Measurements from ENCODE around the gene MPIG6B. TPM values are rescaled to one million over a fixed set of nuclear protein-coding genes. Genes with fewer than 3 reads are reported as not detected.
A peak's percentile ranks its signal among the peaks of the same experiment; 100 is the strongest.

The MPIG6B gene
- total and polyA plus RNA-seq, 7 donors: 0.04 to 0.37 (median 0.15) TPM; not detected in 2

- no peaks in the 10 kb centered on the region for H3K4me1 ChIP-seq
- WGBS, 3 donors: 82 to 92% (median 88%) methylated on average over 3 of the region's 3 CpGs
- intact Hi-C loops (cut with DNase I): no loop called here
- ATAC-seq (no peak), DNase-seq (no peak)
- TF ChIP-seq, protein P1, sequence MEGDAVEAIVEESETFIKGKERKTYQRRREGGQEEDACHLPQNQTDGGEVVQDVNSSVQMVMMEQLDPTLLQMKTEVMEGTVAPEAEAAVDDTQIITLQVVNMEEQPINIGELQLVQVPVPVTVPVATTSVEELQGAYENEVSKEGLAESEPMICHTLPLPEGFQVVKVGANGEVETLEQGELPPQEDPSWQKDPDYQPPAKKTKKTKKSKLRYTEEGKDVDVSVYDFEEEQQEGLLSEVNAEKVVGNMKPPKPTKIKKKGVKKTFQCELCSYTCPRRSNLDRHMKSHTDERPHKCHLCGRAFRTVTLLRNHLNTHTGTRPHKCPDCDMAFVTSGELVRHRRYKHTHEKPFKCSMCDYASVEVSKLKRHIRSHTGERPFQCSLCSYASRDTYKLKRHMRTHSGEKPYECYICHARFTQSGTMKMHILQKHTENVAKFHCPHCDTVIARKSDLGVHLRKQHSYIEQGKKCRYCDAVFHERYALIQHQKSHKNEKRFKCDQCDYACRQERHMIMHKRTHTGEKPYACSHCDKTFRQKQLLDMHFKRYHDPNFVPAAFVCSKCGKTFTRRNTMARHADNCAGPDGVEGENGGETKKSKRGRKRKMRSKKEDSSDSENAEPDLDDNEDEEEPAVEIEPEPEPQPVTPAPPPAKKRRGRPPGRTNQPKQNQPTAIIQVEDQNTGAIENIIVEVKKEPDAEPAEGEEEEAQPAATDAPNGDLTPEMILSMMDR (IDR thresholded peaks at IDR 0.05): no peak
- peaks cover 0 to 9% of the 10 kb centered on the region in 2 donors for H3K36me3 ChIP-seq (ENCODE audit: insufficient read depth in 1 of 2, low read depth in 1 of 2)
- H3K27me3 ChIP-seq (ENCODE audit: insufficient read depth in 3 of 3, low read length in 2 of 3): no peaks in the 10 kb centered on the region
- no peaks in the 10 kb centered on the region for H3K9me3 ChIP-seq
- H3K27ac ChIP-seq: no peak overlapping the region
- no peak overlapping the region for H3K4me3 ChIP-seq
Observed at GRCh38 chr6:31722173-31722572, 1.0 kb upstream of the MPIG6B start.

DNA sequence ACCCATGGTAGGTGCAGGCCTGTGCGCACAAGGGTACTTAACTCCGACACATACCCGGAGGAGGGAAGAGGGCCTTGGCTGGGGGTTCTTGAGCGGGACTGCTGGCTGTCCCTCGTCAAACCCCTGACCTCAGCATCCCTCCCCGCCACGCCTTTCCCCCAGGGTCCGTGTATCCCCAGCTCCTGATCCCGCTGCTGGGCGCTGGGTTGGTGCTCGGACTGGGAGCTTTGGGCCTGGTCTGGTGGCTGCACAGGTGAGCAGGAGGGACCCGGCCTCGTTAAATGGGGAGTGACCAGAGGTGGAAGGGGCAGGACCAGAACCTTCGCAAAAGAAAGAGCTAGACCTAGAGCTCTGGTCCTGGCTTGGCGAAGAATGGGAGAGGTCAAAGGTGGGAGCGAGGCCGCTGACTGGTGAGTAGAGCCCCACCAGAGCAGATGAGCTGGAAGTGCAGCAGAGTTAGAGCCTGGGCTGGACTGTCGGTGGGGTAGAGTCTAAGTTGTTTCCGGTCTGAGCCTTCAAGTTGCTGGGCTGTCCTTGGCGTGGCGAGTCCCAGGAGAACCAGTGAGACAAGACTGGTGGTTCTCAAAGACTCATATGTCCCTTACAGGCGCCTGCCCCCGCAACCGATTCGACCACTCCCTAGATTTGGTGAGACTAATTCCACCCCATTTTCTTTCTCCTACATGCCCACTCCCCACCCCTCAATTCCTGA is 963 bp downstream of the MPIG6B start:
- peaks cover 0 to 16% of the 10 kb centered on the region in 2 donors for H3K36me3 ChIP-seq (ENCODE audit: insufficient read depth in 1 of 2, low read depth in 1 of 2)
- no peaks in the 10 kb centered on the region for H3K9me3 ChIP-seq
- peaks cover 6% of the 10 kb centered on the region for H3K4me1 ChIP-seq
- intact Hi-C loops (cut with DNase I): no loop called here
- no peak overlapping the region for H3K27ac ChIP-seq
- no peak for ATAC-seq
- no peaks in the 10 kb centered on the region for H3K27me3 ChIP-seq (ENCODE audit: insufficient read depth in 3 of 3, low read length in 2 of 3)
- 77 to 84% (median 83%) methylated on average over 23 to 25 of the region's 25 CpGs for WGBS, 3 donors
- H3K4me3 ChIP-seq: no peak overlapping the region
- peak in 1 of 2 donors; percentile 66 for DNase-seq
- TF ChIP-seq, protein P1 (IDR thresholded peaks at IDR 0.05): no peak

DNA sequence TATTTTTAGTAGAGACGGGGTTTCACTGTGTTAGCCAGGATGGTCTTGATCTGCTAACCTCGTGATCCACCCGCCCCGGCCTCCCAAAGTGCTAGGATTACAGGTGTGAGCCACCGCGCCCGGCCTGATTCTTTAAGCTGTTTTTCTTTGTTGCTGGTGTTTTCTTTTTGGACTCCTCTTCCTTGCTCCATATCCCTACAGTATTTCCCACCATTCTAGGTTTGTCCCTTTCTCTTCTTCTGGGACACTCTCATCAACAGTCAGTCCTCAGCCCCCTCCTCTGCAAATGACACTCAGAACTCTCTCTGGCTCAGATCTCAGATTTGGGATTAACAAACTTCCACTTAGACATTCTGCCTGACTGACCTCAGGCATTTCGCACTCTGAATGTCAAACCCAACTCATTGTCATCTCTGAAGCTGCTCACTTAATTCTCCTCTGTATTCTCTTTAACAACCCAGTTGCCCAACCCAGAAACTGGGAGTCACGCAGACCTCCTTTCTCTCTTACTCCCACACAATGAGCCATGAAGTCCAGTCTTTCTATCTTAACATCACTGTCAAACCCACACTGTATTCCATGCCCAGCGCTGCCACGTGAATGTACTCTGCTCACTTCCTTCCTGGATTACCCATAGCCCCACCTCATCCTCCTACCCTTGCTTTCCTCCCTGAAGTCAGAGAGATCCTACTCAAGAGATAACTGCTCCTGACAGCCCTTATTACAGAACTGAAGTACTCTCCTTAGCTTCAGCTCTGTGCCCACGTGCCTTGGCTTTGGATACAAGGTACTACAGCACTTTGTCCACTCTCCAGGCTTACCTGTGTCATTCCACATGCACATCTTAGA is 2.6 kb downstream of the MPIG6B start:
- intact Hi-C loops (cut with DNase I): no loop called here
- WGBS, 3 donors: 86 to 90% (median 89%) methylated on average over 12 of the region's 12 CpGs
- peaks cover 6% of the 10 kb centered on the region for H3K4me1 ChIP-seq
- ATAC-seq (no peak), DNase-seq (no peak)
- TF ChIP-seq, protein P1 (IDR thresholded peaks at IDR 0.05): no peak
- no peaks in the 10 kb centered on the region for H3K27me3 ChIP-seq (ENCODE audit: insufficient read depth in 3 of 3, low read length in 2 of 3)
- no peak overlapping the region for H3K27ac ChIP-seq
- H3K9me3 ChIP-seq: no peaks in the 10 kb centered on the region
- H3K36me3 ChIP-seq (ENCODE audit: insufficient read depth in 1 of 2, low read depth in 1 of 2): peaks cover 0 to 17% of the 10 kb centered on the region in 2 donors
- no peak overlapping the region for H3K4me3 ChIP-seq

- H3K27me3 ChIP-seq (ENCODE audit: insufficient read depth in 3 of 3, low read length in 2 of 3): no peaks in the 10 kb centered on the region
- intact Hi-C loops (cut with DNase I): no loop called here
- ATAC-seq (no peak), DNase-seq (no peak)
- H3K27ac ChIP-seq: no peak overlapping the region
- TF ChIP-seq, protein P1 (IDR thresholded peaks at IDR 0.05): no peak
- no peak overlapping the region for H3K4me3 ChIP-seq
- H3K36me3 ChIP-seq (ENCODE audit: insufficient read depth in 1 of 2, low read depth in 1 of 2): peaks cover 0 to 32% of the 10 kb centered on the region in 2 donors
- peaks cover 11% of the 10 kb centered on the region for H3K4me1 ChIP-seq
- H3K9me3 ChIP-seq: no peaks in the 10 kb centered on the region
- WGBS, 3 donors: 76 to 80% (median 77%) methylated on average over 6 to 7 of the region's 7 CpGs
Observed at GRCh38 chr6:31727034-31727716, 4.0 kb downstream of the MPIG6B start.
